Stromal cell of bone marrow (primary cell): Measurements from ENCODE around the gene SERPINB7.

ENCODE experiments used
- DNase-seq: peaks from one replicate; pipeline ENCODE4 v3.0.0-alpha.2; 2012; ENCODE audit warnings: low read depth

SERPINB7 gene

DNA sequence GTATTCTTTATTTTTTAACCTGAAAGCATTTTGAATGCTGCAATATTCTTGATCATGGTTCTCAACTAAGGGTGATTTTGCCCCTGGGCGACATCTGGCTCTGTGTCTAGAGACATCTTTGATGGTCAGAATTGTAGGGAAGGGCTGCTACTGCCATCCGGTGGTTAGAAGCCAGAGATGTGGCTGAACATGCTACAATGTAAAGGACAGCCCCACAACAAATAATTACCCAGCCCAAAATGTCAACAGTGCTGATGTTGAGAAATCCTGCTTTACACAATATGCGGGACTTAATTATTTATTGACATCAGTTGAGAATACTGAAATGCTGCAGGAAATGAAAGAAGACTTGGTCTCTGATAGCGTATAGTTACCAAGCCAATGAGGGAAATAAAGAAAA is 74.8 kb downstream of the SERPINB7 start:
- DNase-seq, result no peak

DNA sequence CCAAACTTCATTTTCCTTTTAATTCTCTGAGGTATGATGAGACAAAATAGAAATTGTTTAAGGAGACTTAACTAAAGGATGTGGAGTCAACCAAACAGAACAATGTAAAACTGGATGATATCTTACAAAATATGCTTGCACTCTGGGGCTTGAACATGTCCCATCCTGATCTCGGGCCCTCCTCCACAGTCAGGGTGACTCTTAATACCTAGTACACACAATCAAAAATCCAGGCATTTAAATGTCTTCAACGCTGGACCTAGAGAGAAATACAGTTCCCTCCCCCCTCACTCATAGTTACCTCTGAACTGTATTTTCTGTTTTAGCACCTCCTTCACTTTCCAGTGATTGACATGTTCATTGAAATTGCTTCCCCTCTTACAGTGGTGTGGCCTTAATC is 75.4 kb downstream of the SERPINB7 start:
- no peak for DNase-seq
